Hematopoietic multipotent progenitor cell treated with erythropoietin and hydrocortisone succinate and interleukin-3 and kit ligand, for 4 days (in vitro differentiated cells): Measurements from ENCODE around the gene PRTN3.
"Not testable (repeated sequence)": the region's sequence is repeated elsewhere in the genome, so short reads cannot be mapped to it uniquely, and the experiment has no call there.

Source experiments
- DNase-seq: peaks from one replicate; pipeline ENCODE4 v3.0.0-alpha.2; 2015

The PRTN3 gene

DNA sequence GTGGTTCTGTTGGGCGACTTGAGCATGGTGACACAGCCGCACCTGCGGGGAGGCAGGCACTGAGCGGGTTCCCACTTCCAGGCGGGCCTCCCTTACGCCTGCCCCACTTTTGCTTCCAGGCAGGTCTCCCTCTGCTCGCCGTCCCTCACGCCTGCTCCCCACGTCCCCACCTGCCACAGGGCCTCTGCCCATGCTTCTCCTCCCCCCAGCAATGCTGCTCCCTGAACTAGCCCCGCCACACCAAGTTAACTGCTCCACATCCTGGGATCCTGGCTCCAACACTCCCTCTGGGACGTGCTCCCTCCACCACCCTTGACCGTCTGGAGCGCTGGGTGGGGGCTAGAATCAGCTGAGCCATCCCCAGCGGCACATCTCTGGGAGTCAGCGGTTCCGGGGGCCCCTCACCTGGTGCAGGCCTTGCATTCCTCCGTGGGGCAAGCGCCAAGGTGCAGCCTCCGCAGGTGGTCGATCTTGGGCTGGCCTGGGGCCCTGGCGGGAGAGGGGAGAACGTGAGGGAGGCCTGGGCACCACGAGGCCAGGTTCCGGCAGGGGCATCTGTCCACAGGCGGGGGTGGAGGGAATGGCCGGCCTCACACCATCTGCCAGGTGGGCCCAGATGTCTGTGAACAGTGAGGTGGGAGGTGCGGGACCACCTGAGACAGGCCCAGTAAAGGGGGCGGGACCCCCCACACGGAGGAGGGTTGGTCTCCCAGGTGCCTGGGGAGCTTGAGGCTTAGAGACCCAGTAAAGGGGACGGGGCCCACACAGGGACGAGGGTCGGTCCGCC lies 27.9 kb downstream of the PRTN3 start:
- no peak for DNase-seq

DNA sequence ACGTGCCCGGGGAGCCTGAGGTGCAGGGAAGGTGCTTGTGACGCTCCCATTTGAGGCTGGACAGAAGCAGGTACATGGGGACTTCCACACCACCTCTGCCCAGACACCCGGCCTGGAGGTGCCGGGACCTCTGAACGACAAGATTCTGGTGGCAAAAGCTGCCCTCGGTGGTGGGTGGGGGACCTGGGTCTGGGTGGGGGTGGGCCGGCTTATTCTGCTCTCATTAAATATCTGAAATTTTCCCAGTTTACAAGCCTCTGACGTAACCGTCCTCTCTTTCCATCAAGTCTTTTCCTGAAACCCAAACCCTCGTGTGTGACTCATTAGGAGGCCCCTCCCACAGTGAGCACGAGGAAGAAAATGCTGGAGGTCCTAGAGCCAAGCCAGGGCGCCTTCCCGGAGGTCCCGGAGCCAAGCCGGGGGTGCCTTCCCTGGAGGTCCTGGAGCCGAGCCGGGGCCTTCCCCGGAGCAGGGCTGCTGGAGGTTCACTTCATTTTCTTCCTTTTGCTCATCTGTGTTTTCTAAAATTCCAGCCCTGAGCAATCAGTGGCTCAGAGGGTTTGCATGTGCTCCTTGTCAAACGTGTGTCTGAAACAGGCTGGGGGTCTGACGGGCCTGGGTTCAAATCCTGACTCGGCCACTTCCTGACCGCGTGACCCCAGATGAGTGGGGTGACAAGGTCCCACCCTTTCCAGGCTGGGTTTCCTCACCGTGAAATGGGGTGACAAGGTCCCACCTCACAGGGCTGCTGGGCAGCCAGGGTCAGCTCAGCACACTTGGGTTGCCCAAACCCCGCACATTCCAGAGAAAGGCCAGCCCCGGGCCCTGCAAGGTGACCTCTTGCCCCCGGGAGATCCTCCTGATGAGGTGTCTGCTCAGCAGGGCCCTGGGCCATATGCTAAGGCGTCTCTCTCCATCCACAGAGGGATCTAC lies 28.7 kb downstream of the PRTN3 start:
- DNase-seq, result no peak

DNA sequence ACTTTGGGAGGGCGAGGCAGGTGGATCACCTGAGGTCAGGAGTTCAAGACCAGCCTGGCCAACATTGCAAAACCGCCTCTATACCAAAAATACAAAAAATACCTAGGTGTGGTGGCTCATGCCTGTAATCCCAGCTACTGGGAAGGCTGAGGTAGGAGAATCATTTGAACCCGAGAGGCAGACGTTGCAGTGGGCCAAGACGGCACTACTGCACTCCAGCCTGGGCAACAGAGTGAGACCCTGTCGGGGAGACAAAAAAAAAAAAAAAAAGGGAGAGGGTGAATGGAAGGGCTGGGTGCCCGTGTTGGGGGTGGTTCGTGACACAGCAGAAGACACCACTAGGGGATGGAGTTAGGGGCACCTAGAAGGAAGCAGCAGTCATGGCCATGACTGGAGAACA lies 29.5 kb downstream of the PRTN3 start:
- no peak for DNase-seq

DNA sequence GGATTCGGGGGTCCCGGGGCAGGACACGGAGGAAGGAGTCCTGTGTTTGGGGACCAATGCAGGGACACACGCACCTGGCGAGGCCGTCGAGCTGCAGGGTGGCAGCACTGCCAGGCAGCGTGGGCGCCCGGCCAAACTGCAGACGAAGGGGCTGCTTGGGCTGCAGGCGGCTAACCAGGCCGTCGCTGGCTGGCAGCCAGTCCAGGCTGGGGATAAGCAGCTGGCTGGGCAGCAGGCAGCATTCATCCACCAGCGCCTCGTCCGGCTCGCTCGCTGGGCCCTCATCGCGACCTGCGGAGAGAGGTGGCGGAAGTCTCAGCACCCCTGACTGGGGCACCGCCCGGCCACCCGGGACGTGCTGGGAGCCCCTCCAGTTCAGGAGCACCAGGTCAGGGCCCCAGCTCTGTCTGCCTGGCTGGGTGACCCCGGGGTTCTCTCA lies 30.2 kb downstream of the PRTN3 start:
- DNase-seq, result no peak

DNA sequence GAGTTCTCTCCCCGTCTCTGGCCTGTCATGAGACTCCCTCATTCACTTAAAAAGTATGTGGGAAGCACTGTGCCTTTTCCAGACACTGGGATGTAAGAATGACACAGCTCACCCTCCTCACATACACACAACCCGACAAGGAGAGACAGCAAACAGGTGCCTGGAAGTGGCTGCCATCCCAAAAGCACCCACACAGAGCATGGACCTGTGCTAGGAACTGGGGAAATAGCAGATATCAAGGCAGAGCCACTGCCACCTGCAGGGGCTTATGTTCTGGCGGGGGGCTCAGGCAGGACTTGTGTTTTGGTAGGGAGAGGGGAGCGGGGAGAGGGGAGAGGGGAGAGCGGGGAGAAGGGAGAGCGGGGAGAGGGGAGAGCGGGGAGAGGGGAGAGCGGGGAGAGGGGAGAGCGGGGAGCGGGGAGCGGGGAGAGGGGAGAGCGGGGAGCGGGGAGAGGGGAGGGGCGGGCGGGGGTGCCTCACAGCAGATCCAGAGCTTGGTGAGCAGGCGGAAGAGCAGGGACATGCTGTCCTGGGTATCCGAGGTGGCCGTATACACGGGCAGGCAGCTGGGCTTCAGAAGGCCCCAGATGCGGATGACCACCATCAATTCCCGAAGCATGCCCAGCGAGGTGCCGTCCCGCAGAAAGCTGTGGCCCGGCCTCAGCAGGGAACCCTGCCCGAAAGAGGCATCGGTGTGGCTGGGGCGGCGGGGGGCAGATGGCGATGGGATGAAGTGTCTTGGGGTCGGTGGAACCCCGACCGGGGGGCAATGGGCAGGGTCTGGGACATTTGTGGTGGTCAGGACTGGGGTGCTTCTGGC lies 30.9 kb downstream of the PRTN3 start:
- DNase-seq, result peak; percentile 41

DNA sequence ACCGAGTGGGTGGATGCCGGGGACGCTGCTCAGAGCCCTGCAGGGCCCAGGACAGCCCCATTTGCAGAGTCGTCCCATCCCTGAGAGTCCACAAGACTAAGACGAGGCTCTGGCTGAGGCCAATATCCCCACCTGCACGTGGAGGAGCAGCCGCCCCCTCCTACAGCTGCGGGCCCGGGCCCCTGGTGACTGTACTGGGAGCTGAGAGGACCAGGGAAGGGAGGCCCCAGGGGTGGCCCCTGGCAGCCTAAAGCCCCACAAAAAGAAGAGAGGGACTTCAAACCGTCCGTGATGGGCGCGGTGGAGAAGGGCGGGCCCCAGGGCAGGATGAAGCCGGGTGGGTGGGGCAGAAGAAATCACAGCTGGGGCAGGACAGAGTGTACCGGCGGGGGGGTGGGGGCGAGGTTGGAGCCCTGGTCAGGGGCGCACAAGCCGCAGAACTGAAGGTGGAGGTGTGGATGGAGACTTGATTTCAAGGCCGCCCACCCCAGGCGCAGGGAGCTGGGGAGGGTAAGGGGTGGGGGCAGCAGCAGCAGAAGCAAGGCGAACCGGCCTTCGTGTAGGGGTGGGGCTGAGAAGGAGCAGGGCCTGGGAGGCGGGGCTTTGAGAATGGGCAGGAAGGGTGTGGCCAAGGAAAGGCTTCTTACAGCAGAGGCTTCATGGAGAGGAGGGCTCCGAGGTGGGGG lies 31.6 kb downstream of the PRTN3 start:
- peak; percentile 98 for DNase-seq

DNA sequence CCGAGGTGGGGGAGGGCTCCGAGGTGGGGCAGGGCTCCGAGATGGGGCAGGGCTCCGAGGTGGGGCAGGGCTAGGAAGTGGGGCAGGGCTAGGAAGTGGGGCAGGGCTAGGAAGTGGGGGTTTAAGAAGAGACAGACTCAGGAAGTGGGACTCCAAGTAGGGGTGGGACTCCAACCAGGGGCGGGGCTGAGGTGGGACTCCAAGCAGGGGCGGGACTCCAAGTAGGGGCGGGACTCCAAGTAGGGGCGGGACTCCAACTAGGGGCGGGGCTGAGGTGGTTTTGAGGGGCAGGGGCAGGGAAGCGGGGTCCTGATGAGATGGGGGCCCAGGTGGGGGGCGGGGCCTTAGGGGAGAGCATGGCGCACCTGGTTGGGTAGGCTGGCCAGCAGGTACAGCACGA lies 32.3 kb downstream of the PRTN3 start:
- peak; percentile 94 for DNase-seq

DNA sequence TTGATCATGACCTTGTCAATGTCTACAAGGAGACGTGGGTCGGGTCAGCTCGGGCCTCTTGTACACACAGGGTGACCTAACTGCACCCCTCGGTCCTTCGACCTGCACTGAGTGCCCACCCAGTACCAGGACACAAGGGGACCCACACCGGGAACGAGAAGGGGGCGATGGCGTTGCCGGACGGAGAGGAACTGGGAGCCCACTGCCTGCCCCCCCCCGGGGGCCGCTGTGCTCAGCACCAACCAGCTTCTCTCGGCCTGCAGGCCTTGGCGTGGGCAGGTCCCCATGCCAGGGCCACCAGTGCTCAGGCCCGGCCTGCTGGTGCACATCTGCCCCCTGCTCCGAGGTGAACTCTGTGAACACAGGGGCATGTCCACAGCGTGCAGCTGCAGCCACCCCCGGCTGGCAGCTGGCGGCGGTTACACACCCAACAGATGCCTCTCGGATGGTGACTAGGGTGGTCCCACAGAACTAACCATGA lies 32.8 kb downstream of the PRTN3 start:
- DNase-seq, result no peak

DNA sequence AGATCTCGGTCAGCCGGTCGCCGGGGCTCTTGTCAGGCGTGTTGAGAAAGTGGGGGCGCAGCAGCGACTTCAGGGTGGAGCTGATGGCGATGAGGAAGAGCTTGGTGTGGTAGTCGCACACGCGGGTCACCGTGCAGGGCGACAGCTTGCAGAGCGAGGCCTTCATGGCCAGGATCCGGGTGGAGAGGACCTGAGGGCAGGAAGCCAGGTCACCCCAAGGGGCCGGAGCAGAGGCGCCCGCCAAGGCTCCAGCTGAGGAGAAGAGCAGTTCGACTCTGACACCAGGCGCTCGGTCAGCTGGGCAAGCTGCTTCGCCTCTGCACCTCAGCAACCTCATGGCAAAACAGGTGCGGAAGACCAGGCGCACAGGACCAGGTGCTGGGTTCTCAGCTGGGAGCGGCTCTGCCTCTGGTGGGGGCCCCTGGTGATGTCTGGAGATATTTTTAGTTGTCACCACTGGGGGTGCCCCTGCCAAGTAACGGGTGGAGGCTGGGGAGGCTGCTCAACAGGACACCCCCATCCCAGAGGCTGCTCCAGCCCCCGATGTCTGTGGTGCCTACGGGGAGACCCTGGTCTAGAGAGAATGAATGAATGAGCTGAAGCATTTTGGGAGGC lies 34.6 kb downstream of the PRTN3 start:
- no peak for DNase-seq

DNA sequence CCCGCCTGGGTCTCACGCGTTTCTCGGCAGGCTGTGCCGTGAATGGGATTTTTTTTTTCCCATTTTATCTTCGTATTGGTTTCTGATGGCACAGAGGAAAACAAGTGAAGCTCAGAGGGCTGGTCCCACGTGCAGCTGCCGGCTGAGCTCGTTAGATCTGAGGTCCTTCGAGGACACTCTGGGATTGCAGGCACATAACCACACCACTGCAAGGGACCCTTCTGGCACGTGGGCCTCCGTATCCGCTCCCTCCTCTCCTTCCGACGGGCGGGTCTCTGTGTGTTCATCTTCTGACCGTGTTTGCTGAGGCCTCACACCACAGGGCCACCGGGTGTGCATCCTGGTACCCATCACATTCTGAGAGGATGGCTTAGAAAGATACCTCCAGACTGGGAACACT lies 35.3 kb downstream of the PRTN3 start:
- no peak for DNase-seq

DNA sequence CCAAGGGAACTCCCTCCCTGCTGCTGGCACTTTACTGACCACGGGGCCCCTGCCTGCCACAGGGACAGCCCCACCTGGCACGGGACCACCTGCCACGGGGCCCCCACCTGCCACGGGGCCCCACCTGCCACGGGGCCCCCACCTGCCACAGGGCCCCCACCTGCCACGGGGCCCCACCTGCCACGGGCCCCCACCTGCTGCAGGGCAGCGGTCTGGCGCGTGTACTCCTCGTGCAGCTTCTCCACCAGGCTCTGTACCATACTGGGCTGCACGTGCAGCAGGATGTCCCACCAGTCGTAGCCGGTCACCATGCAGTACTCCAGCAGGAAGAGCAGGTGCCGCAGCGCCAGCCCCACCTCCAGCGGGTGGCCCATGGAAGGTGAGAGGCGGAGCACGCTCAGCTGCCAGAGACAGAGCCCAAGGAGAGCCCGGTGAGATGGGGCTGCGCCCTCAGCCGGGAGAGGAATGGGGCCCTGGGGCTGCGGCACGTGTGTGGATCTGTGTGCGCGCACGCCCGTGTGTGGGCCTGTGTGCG lies 36.0 kb downstream of the PRTN3 start:
- DNase-seq, result no peak

DNA sequence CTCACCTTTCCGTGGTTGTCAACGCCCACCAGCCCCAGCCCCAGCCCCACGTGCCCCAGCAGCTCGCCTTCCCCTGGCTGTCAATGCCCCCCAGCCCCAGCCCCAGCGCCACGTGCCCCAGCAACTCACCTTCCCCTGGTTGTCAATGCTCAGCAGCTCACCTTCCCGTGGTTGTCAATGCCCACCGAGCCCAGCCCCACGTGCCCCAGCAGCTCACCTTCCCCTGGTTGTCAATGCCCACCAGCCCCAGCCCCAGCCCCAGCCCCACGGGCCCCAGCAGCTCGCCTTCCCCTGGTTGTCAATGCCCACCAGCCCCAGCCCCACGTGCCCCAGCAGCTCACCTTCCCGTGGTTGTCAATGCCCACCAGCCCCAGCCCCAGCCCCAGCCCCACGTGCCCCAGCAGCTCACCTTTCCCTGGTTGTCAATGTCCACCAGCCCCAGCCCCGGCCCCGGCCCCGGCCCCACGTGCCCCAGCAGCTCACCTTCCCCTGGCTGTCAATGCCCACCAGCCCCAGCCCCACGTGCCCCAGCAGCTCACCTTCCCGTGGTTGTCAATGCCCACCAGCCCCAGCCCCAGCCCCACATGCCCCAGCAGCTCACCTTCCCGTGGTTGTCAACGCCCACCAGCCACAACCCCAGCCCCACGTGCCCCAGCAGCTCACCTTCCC lies 37.3 kb downstream of the PRTN3 start:
- not testable (repeated sequence) for DNase-seq

DNA sequence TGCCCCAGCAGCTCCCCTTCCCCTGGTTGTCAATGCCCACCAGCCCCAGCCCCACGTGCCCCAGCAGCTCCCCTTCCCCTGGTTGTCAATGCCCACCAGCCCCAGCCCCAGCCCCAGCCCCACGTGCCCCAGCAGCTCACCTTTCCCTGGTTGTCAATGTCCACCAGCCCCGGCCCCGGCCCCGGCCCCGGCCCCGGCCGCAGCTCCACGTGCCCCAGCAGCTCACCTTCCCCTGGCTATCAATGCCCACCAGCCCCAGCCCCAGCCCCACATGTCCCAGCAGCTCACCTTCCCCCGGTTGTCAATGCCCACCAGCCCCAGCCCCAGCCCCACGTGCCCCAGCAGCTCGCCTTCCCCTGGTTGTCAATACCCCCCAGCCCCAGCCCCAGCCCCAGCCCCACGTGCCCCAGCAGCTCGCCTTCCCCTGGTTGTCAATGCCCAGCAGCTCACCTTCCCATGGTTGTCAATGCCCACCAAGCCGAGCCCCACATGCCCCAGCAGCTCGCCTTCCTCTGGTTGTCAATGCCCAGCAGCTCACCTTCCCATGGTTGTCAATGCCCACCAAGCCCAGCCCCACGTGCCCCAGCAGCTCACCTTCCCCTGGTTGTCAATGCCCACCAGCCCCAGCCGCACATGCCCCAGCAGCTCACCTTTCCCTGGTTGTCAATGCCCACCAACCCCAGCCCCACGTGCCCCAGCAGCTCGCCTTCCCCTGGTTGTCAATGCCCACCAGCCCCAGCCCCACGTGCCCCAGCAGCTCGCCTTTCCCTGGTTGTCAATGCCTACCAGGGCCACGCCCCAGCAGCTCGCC lies 38.2 kb downstream of the PRTN3 start:
- DNase-seq, result not testable (repeated sequence)

DNA sequence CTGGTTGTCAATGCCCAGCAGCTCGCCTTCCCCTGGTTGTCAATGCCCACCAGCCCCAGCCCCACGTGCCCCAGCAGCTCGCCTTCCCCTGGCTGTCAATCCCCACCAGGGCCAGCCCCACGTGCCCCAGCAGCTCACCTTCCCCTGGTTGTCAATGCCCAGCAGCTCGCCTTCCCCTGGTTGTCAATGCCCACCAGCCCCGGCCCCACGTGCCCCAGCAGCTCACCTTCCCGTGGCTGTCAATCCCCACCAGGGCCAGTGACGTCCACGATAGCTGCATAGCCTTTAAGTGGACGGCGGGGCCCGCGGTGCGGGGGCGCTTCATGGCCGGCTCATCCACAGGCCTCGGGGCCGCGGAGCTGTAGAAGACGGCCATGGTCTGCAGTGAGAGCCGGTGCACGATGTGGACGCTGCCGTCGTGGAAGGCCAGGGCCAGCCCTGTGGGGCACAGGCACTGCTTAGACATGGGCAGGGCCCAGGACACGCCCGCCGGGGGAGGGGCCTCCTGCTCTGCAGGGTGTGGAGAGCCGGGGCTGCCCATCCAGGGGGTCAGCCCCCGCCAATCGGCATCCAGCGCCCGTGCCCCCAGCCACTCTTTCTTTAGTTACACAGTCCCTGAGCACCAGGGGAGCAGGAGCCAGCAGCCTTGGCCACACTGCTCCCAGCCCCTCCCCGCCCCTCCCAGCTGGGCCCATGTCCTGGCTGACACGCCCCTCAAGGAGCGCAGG lies 39.1 kb downstream of the PRTN3 start:
- no peak for DNase-seq

DNA sequence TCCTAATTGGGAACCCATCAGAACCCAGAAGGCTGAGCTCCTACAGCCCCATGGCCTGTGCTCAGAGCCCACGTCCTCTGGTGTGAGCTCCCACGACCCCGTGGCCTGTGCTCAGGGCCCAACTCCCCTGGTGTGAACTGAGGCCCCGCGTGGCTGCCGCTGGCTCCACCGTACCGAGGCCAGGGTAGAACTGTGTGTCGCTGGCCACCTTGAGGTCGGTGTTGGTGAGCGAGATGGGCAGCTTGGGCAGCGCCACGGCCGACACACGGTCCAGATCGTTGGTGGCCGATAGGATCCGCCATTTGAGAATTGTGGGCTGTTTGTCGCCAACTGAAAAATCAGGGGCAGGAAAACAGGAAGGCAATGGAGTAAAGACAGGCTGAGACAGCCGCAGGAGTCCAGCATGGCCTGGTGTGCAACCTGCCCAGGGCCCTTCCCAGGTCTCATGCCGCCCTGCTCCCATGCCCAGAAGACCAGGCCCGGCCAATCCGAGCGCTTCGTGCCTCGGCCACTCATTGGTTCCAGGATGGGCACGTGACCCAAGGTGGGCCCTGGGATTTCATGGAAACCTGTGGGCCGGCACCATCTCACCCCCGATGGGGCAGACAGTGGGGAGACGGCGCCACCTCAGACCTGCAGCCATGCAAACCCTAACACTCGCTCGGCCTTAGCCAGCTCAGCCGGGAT lies 40.7 kb downstream of the PRTN3 start:
- DNase-seq, result no peak

DNA sequence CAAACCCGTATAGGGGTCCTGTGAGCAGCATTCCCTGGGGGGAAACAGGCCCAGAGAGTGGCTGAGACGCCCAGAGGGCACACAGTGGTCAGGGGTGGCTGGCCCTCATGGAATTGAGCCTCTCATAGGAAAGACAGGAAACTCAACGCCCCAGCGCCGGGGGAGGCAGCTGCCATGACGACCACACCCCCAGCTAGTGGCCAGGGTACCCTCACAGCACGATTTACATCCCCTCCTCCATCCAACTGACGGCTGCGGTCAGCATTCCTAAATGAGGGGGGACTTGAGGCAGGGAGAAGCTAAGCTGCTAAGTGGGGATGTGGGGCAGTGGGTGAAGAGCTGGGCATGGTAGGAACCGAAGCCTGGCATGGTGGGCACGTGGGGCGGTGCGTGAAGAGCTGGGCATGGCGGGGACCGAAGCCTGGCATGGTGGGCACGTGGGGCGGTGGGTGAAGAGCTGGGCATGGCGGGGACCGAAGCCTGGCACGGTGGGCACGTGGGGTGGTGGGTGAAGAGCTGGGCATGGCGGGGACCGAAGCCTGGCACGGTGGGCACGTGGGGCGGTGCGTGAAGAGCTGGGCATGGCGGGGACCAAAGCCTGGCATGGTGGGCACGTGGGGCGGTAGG lies 42.2 kb downstream of the PRTN3 start:
- no peak for DNase-seq

DNA sequence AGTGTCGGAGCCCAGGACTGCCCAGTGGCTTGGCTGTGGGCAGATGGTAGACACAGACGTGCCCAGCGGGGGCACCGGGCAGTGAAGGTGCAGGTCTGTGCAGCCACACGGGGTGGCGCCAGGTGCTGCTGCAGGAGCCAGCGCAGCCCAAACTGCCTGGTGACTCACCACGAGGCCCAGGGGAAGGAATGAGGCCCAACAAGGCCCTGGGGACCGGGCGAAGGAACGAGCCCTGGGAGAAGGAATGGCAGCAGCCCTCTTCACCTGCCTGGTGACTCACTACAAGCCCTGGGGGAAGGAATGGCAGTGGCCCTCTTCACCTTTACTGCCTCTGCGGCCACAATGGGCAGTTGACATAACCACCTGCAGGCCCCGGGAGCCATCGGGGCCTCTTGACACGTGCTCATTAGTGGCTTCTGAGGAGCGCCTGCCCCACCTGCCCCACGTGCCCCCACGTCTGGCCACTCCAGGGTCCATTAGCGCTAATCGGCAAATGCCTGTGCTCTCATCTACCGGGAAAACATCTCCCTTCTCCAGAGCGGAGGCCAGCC lies 42.9 kb downstream of the PRTN3 start:
- DNase-seq, result no peak
